HG02885 (cell line): ENCODE measurements around the gene ELFN2.

Experiments
- ATAC-seq: cut with Tn5 transposase; IDR thresholded peaks from one replicate; pipeline ENCODE4 v1.9.1; 2021; ENCODE audit warnings: mild to moderate bottlenecking; ENCODE audit not compliant: unreplicated experiment, poor library complexity

ELFN2 gene

GRCh38 chr22:37456346-37456745, 29.1 kb upstream of the ELFN2 start:
- ATAC-seq: no peak

GRCh38 chr22:37455896-37456295, 28.6 kb upstream of the ELFN2 start:
- no peak for ATAC-seq

GRCh38 chr22:37454857-37455686, 27.8 kb upstream of the ELFN2 start:
- no peak for ATAC-seq

GRCh38 chr22:37453696-37454095, 26.4 kb upstream of the ELFN2 start:
- no peak for ATAC-seq

GRCh38 chr22:37451218-37451617, 23.9 kb upstream of the ELFN2 start:
- ATAC-seq: no peak

- ATAC-seq: no peak
Measured at GRCh38 chr22:37449331-37450001, 22.2 kb upstream of the ELFN2 start.

- ATAC-seq: no peak
Measured at GRCh38 chr22:37448516-37449127, 21.3 kb upstream of the ELFN2 start.

- ATAC-seq: no peak
Measured at GRCh38 chr22:37445501-37445900, 18.2 kb upstream of the ELFN2 start.

- no peak for ATAC-seq
Measured at GRCh38 chr22:37443977-37444376, 16.7 kb upstream of the ELFN2 start.

GRCh38 chr22:37443086-37443485, 15.8 kb upstream of the ELFN2 start:
- ATAC-seq: no peak

GRCh38 chr22:37442537-37442936, 15.3 kb upstream of the ELFN2 start:
- no peak for ATAC-seq

- ATAC-seq: no peak
Measured at GRCh38 chr22:37442135-37442534, 14.9 kb upstream of the ELFN2 start.

- ATAC-seq: no peak
Measured at GRCh38 chr22:37440875-37441274, 13.6 kb upstream of the ELFN2 start.

- ATAC-seq: no peak
Measured at GRCh38 chr22:37439347-37439746, 12.1 kb upstream of the ELFN2 start.

GRCh38 chr22:37435970-37436603, 8.8 kb upstream of the ELFN2 start:
- ATAC-seq: no peak

- ATAC-seq: no peak
Measured at GRCh38 chr22:37433786-37434185, 6.5 kb upstream of the ELFN2 start.

GRCh38 chr22:37432708-37433054, 5.4 kb upstream of the ELFN2 start:
- no peak for ATAC-seq

- ATAC-seq: no peak
Measured at GRCh38 chr22:37431801-37432707, 4.8 kb upstream of the ELFN2 start.

- no peak for ATAC-seq
Measured at GRCh38 chr22:37431366-37431765, 4.1 kb upstream of the ELFN2 start.

- ATAC-seq: no peak
Measured at GRCh38 chr22:37430941-37431340, 3.7 kb upstream of the ELFN2 start.
